HL-60 (cell line): Measurements from ENCODE around the gene UXT.

ENCODE experiments used
- DNase-seq, 2 experiments: peaks; one replicate each; pipeline ENCODE4 v3.0.0-alpha.2; 2010 to 2020; ENCODE audit warnings: low read depth in 1 of 2, low spot score in 1 of 2
- H3K27ac ChIP-seq: fragments of 250-450 bp; sonication (Bioruptor Pico); replicated peaks from 2 replicates; pipeline ENCODE4 v1.5.1; 2020; ENCODE audit warnings: mild to moderate bottlenecking, moderate library complexity
- H3K27me3 ChIP-seq: fragments of 250-450 bp; sonication (Bioruptor Pico); 2 replicates; pipeline ENCODE4 v1.5.1; 2021; ENCODE audit warnings: mild to moderate bottlenecking, moderate library complexity; ENCODE audit not compliant: insufficient read depth, poor library complexity, severe bottlenecking
- H3K4me3 ChIP-seq: replicated peaks from 2 replicates; pipeline ENCODE4 v1.5.1; 2011; ENCODE audit warnings: mild to moderate bottlenecking, control low read depth, low read length; ENCODE audit not compliant: insufficient read depth
- CTCF ChIP-seq: IDR thresholded peaks from one replicate; pipeline ENCODE4 v1.5.1; 2011; ENCODE audit warnings: low read length, control low read depth, inconsistent platforms; ENCODE audit not compliant: insufficient read depth
- GABPA ChIP-seq: IDR thresholded peaks from 2 replicates; pipeline ENCODE4 v1.6.1; 2012; ENCODE audit warnings: low read depth
- POLR2AphosphoS5 ChIP-seq: IDR thresholded peaks from 2 replicates; pipeline ENCODE4 v1.6.1; 2012; ENCODE audit warnings: low read depth
- REST ChIP-seq: IDR thresholded peaks from 2 replicates; pipeline ENCODE4 v1.6.1; 2012; ENCODE audit warnings: low read depth; ENCODE audit not compliant: insufficient replicate concordance
- SPI1 ChIP-seq: IDR thresholded peaks from 2 replicates; pipeline ENCODE4 v1.6.1; 2012; ENCODE audit warnings: low read depth, mild to moderate bottlenecking, borderline replicate concordance

UXT gene

GRCh38 chrX:47687263-47687662 is 28.3 kb upstream of the UXT start:
- Histone ChIP-seq H3K27me3 (no peaks in the 10 kb centered on the region), H3K4me3 (no peak overlapping the region), H3K27ac (no peak overlapping the region)
- no peak for DNase-seq
- TF ChIP-seq GABPA (no peak), POLR2AphosphoS5 (no peak), REST (no peak), CTCF (no peak), SPI1 (no peak)

GRCh38 chrX:47683829-47684205 is 24.8 kb upstream of the UXT start:
- Histone ChIP-seq H3K27ac (no peak overlapping the region), H3K4me3 (no peak overlapping the region), H3K27me3 (no peaks in the 10 kb centered on the region)
- TF ChIP-seq POLR2AphosphoS5 (no peak), GABPA (no peak), SPI1 (no peak), REST (no peak), CTCF (no peak)
- DNase-seq, result no peak

GRCh38 chrX:47683184-47683828 is 24.3 kb upstream of the UXT start:
- no peak for DNase-seq
- H3K27me3 ChIP-seq, result no peaks in the 10 kb centered on the region
- no peak overlapping the region for H3K4me3 ChIP-seq
- TF ChIP-seq REST (no peak), POLR2AphosphoS5 (no peak), CTCF (no peak), SPI1 (no peak), GABPA (no peak)
- H3K27ac ChIP-seq, result no peak overlapping the region
